HEK293 (cell line): Measurements from ENCODE around the gene KCNMB2.

Source experiments
- HOXA7 ChIP-seq: sonication (generic); formaldehyde crosslinking; IDR thresholded peaks from 2 replicates; pipeline ENCODE4 v1.8.1; 2022; ENCODE audit warnings: missing genetic modification reagents, borderline replicate concordance
- PBX3 ChIP-seq: sonication (generic); formaldehyde crosslinking; IDR thresholded peaks from 2 replicates; pipeline ENCODE4 v1.8.1; 2022; ENCODE audit warnings: mild to moderate bottlenecking, moderate library complexity, missing genetic modification reagents
- ZBTB7A ChIP-seq: fragments of 450-650 bp; formaldehyde crosslinking; IDR thresholded peaks from 2 replicates; pipeline ENCODE4 v1.5.1; 2016; ENCODE audit warnings: low read depth, missing biosample characterization, missing genetic modification characterization
- ZNF133 ChIP-seq: fragments of 450-650 bp; formaldehyde crosslinking; IDR thresholded peaks from 2 replicates; pipeline ENCODE4 v1.5.1; 2016; ENCODE audit warnings: missing biosample characterization, missing genetic modification characterization
- ZNF274 ChIP-seq, 2 experiments: fragments of 200-500 bp in 1 of 2; fragments of 450-650 bp in 1 of 2; sonication (Bioruptor generic) in 1 of 2; formaldehyde crosslinking in 1 of 2; IDR thresholded peaks; 2 replicates each; pipeline versions ENCODE4 v1.5.1 to v1.6.1; 2014 to 2016; ENCODE audit warnings: borderline replicate concordance in 1 of 2, inconsistent platforms in 1 of 2, low read length in 1 of 2, missing biosample characterization in 1 of 2, missing genetic modification characterization in 1 of 2
- ZNF549 ChIP-seq: fragments of 450-650 bp; IDR thresholded peaks from 2 replicates; pipeline ENCODE4 v1.5.1; 2018; ENCODE audit warnings: missing biosample characterization, missing genetic modification characterization, mild to moderate bottlenecking, inconsistent platforms, moderate library complexity
- ZNF561 ChIP-seq: fragments of 450-650 bp; IDR thresholded peaks from 2 replicates; pipeline ENCODE4 v1.5.1; 2018; ENCODE audit warnings: missing biosample characterization, missing genetic modification characterization, borderline replicate concordance
- TF ChIP-seq, protein P1 (sequence below): fragments of 450-650 bp; formaldehyde crosslinking; IDR thresholded peaks from 2 replicates; pipeline ENCODE4 v1.5.1; 2016; ENCODE audit warnings: missing biosample characterization, missing genetic modification characterization
- TF ChIP-seq, protein P2 (sequence below): fragments of 450-650 bp; formaldehyde crosslinking; IDR thresholded peaks from 2 replicates; pipeline ENCODE4 v1.5.1; 2016; ENCODE audit warnings: missing biosample characterization, missing genetic modification characterization

DNA sequence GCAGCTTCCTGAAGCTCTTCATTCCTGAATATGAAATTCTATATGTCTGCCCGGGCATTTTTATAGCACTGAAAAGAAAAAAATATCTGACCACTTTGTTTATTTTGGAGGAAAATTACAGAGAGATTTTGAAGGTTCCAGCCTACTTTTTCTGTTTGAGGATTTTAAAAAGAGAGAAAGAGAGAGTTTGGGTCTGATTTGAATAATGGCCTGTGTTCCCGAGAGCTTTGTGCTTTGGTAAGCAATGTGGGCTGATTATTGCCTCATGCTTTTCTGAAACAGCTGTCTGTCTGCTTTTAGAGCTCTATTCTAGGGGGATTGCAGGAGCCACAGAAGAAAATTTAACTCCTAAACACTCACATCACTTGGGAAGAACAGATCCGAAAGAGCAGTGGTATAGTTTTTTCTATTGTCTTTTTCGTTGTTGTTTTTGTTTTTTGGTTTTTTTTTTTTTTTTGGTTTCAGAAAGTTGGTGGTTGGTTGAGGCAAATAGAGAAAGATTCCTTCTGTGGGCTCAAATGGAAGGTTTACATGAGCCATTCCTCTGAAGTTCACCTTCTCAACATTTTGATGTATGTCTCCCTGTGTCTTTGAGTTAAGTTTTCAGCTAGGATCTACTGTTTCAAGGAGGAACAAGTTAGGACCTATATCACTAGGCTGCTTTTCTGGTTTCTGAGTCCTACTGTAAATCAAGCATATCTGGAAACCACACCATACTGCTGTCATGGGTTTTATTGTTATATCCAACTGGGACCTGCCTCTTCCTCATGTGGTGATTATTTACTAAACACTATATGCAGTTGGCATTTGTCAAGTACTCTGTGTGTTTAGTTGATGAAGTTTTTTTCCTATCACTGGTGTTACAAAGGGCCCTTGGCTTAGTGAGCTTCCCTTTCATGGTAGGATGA lies 178.9 kb downstream of the KCNMB2 start:
- TF ChIP-seq PBX3 (no peak), ZNF274 (IDR thresholded peaks at IDR 0.05; ENCODE audit: low read length) (no peak), ZNF274 (tag by site-specific recombination; IDR thresholded peaks at IDR 0.05; ENCODE audit: borderline replicate concordance) (no peak), ZNF561 (tag by site-specific recombination) (no peak), ZNF133 (tag by site-specific recombination) (no peak), ZNF549 (tag by site-specific recombination) (no peak), HOXA7 (CRISPR knock-in tag) (no peak), ZBTB7A (no peak)
- TF ChIP-seq, protein P1, sequence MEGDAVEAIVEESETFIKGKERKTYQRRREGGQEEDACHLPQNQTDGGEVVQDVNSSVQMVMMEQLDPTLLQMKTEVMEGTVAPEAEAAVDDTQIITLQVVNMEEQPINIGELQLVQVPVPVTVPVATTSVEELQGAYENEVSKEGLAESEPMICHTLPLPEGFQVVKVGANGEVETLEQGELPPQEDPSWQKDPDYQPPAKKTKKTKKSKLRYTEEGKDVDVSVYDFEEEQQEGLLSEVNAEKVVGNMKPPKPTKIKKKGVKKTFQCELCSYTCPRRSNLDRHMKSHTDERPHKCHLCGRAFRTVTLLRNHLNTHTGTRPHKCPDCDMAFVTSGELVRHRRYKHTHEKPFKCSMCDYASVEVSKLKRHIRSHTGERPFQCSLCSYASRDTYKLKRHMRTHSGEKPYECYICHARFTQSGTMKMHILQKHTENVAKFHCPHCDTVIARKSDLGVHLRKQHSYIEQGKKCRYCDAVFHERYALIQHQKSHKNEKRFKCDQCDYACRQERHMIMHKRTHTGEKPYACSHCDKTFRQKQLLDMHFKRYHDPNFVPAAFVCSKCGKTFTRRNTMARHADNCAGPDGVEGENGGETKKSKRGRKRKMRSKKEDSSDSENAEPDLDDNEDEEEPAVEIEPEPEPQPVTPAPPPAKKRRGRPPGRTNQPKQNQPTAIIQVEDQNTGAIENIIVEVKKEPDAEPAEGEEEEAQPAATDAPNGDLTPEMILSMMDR (tag by site-specific recombination), result no peak
- TF ChIP-seq, protein P2, sequence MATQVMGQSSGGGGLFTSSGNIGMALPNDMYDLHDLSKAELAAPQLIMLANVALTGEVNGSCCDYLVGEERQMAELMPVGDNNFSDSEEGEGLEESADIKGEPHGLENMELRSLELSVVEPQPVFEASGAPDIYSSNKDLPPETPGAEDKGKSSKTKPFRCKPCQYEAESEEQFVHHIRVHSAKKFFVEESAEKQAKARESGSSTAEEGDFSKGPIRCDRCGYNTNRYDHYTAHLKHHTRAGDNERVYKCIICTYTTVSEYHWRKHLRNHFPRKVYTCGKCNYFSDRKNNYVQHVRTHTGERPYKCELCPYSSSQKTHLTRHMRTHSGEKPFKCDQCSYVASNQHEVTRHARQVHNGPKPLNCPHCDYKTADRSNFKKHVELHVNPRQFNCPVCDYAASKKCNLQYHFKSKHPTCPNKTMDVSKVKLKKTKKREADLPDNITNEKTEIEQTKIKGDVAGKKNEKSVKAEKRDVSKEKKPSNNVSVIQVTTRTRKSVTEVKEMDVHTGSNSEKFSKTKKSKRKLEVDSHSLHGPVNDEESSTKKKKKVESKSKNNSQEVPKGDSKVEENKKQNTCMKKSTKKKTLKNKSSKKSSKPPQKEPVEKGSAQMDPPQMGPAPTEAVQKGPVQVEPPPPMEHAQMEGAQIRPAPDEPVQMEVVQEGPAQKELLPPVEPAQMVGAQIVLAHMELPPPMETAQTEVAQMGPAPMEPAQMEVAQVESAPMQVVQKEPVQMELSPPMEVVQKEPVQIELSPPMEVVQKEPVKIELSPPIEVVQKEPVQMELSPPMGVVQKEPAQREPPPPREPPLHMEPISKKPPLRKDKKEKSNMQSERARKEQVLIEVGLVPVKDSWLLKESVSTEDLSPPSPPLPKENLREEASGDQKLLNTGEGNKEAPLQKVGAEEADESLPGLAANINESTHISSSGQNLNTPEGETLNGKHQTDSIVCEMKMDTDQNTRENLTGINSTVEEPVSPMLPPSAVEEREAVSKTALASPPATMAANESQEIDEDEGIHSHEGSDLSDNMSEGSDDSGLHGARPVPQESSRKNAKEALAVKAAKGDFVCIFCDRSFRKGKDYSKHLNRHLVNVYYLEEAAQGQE (tag by site-specific recombination), result no peak
